ENCODE data around the gene PTGDR2. TPM values are rescaled to one million over a fixed set of nuclear protein-coding genes. Genes with fewer than 3 reads are reported as not detected.

The PTGDR2 gene
- total and polyA plus RNA-seq, 4 donors: 0.13 to 0.23 (median 0.17) TPM

- H3K9me3 ChIP-seq (ENCODE audit: control insufficient read depth in 4 of 4, insufficient read depth in 3 of 4, low read length in 3 of 4): peaks cover 0 to 2% (median 0%) of the 10 kb centered on the region in 4 donors
- no peaks in the 10 kb centered on the region for H3K4me1 ChIP-seq (ENCODE audit: control insufficient read depth in 5 of 5, insufficient read depth in 5 of 5, low read length in 5 of 5)
- H3K36me3 ChIP-seq (ENCODE audit: control insufficient read depth in 4 of 4, insufficient read depth in 4 of 4, low read length in 4 of 4): no peaks in the 10 kb centered on the region
- no peak for DNase-seq
- peaks cover 0 to 22% (median 9%) of the 10 kb centered on the region in 3 donors for H3K27me3 ChIP-seq (ENCODE audit: control insufficient read depth in 3 of 3, insufficient read depth in 3 of 3, low read length in 2 of 3)
- TF ChIP-seq CTCF (IDR thresholded peaks at IDR 0.05; ENCODE audit: control extremely low read depth, extremely low read depth): no peak
- no peak for ATAC-seq (ENCODE audit: insufficient read depth, low FRiP score)
- no peak overlapping the region for H3K9ac ChIP-seq (ENCODE audit: insufficient read depth in 1 of 2, low read length in 2 of 2)
- no peak overlapping the region for H3K4me3 ChIP-seq
- 49 to 71% methylated on average over 4 of the region's 4 CpGs for WGBS, 2 donors
- no peak overlapping the region for H3K27ac ChIP-seq (ENCODE audit: low read depth in 1 of 2, low read length in 1 of 2)
These were observed 3.1 kb upstream of the PTGDR2 start for GRCh38 chr11:60858731-60859464.

GRCh38 chr11:60858236-60858635, 2.5 kb upstream of the PTGDR2 start:
- Histone ChIP-seq H3K36me3 (ENCODE audit: control insufficient read depth in 4 of 4, insufficient read depth in 4 of 4, low read length in 4 of 4) (no peaks in the 10 kb centered on the region), H3K9ac (ENCODE audit: insufficient read depth in 1 of 2, low read length in 2 of 2) (no peak overlapping the region), H3K9me3 (ENCODE audit: control insufficient read depth in 4 of 4, insufficient read depth in 3 of 4, low read length in 3 of 4) (peaks cover 0 to 2% (median 0%) of the 10 kb centered on the region in 4 donors), H3K27ac (ENCODE audit: low read depth in 1 of 2, low read length in 1 of 2) (no peak overlapping the region), H3K4me1 (ENCODE audit: control insufficient read depth in 5 of 5, insufficient read depth in 5 of 5, low read length in 5 of 5) (no peaks in the 10 kb centered on the region), H3K4me3 (no peak overlapping the region), H3K27me3 (ENCODE audit: control insufficient read depth in 3 of 3, insufficient read depth in 3 of 3, low read length in 2 of 3) (peaks cover 0 to 29% (median 9%) of the 10 kb centered on the region in 3 donors)
- DNase-seq (no peak), ATAC-seq (ENCODE audit: insufficient read depth, low FRiP score) (no peak)
- 73 to 75% methylated on average over 8 of the region's 8 CpGs for WGBS, 2 donors
- no peak for TF ChIP-seq CTCF (IDR thresholded peaks at IDR 0.05; ENCODE audit: control extremely low read depth, extremely low read depth)

GRCh38 chr11:60857378-60858232, 1.9 kb upstream of the PTGDR2 start:
- Histone ChIP-seq H3K4me1 (ENCODE audit: control insufficient read depth in 5 of 5, insufficient read depth in 5 of 5, low read length in 5 of 5) (no peaks in the 10 kb centered on the region), H3K4me3 (no peak overlapping the region), H3K27ac (ENCODE audit: low read depth in 1 of 2, low read length in 1 of 2) (no peak overlapping the region), H3K27me3 (ENCODE audit: control insufficient read depth in 3 of 3, insufficient read depth in 3 of 3, low read length in 2 of 3) (peaks cover 0 to 31% (median 9%) of the 10 kb centered on the region in 3 donors), H3K9me3 (ENCODE audit: control insufficient read depth in 4 of 4, insufficient read depth in 3 of 4, low read length in 3 of 4) (peaks cover 0 to 3% (median 0%) of the 10 kb centered on the region in 4 donors), H3K9ac (ENCODE audit: insufficient read depth in 1 of 2, low read length in 2 of 2) (no peak overlapping the region), H3K36me3 (ENCODE audit: control insufficient read depth in 4 of 4, insufficient read depth in 4 of 4, low read length in 4 of 4) (no peaks in the 10 kb centered on the region)
- no peak for ATAC-seq (ENCODE audit: insufficient read depth, low FRiP score)
- TF ChIP-seq CTCF (IDR thresholded peaks at IDR 0.05; ENCODE audit: control extremely low read depth, extremely low read depth): no peak
- no peak for DNase-seq
- WGBS, 2 donors: 79 to 81% methylated on average over 5 of the region's 5 CpGs
